ENCODE results near the gene NUBP2.

NUBP2 gene

GRCh38 chr16:1758923-1759322 lies 23.8 kb upstream of the NUBP2 start:
- DNase-seq (ENCODE audit: low spot score), result no peak

GRCh38 chr16:1759511-1759910 lies 23.2 kb upstream of the NUBP2 start:
- no peak for DNase-seq (ENCODE audit: low spot score)

- DNase-seq (ENCODE audit: low spot score), result no peak
Observed at GRCh38 chr16:1760911-1761310, 21.8 kb upstream of the NUBP2 start.

GRCh38 chr16:1761751-1762150 lies 21.0 kb upstream of the NUBP2 start:
- DNase-seq (ENCODE audit: low spot score), result no peak

GRCh38 chr16:1762196-1762878 lies 20.4 kb upstream of the NUBP2 start:
- DNase-seq (ENCODE audit: low spot score), result no peak

- no peak for DNase-seq (ENCODE audit: low spot score)
Observed at GRCh38 chr16:1762879-1763520, 19.8 kb upstream of the NUBP2 start.

GRCh38 chr16:1763521-1764511 lies 18.9 kb upstream of the NUBP2 start:
- DNase-seq (ENCODE audit: low spot score), result no peak

- DNase-seq (ENCODE audit: low spot score), result no peak
Observed at GRCh38 chr16:1764971-1765370, 17.8 kb upstream of the NUBP2 start.

GRCh38 chr16:1765826-1766225 lies 16.9 kb upstream of the NUBP2 start:
- DNase-seq (ENCODE audit: low spot score), result no peak

GRCh38 chr16:1766231-1766630 lies 16.5 kb upstream of the NUBP2 start:
- no peak for DNase-seq (ENCODE audit: low spot score)

GRCh38 chr16:1766701-1767100 lies 16.1 kb upstream of the NUBP2 start:
- no peak for DNase-seq (ENCODE audit: low spot score)

GRCh38 chr16:1767116-1767994 lies 15.4 kb upstream of the NUBP2 start:
- DNase-seq (ENCODE audit: low spot score), result no peak

- no peak for DNase-seq (ENCODE audit: low spot score)
Observed at GRCh38 chr16:1768061-1768766, 14.5 kb upstream of the NUBP2 start.

GRCh38 chr16:1768767-1769401 lies 13.9 kb upstream of the NUBP2 start:
- no peak for DNase-seq (ENCODE audit: low spot score)

GRCh38 chr16:1769402-1770300 lies 13.1 kb upstream of the NUBP2 start:
- DNase-seq (ENCODE audit: low spot score), result no peak

GRCh38 chr16:1770328-1771187 lies 12.2 kb upstream of the NUBP2 start:
- no peak for DNase-seq (ENCODE audit: low spot score)

GRCh38 chr16:1771188-1771863 lies 11.4 kb upstream of the NUBP2 start, which contains the start of gene NME3:
NME3 (minus strand) TSS chr16:1771543; CDS start chr16:1771534, 9 bp downstream.
- DNase-seq (ENCODE audit: low spot score), result peak; percentile 71

GRCh38 chr16:1771864-1772361 lies 10.8 kb upstream of the NUBP2 start:
- DNase-seq (ENCODE audit: low spot score), result no peak
